GM21619 (cell line): ENCODE measurements around the gene FUT3.
"Not testable (repeated sequence)": the region's sequence is repeated elsewhere in the genome, so short reads cannot be mapped to it uniquely, and the experiment has no call there.

ENCODE experiments used
- ATAC-seq: cut with Tn5 transposase; IDR thresholded peaks from one replicate; pipeline ENCODE4 v1.9.1; 2021; ENCODE audit not compliant: unreplicated experiment

FUT3 gene

GRCh38 chr19:5882421-5882968 lies 31.2 kb upstream of the FUT3 start:
- ATAC-seq: no peak

GRCh38 chr19:5881543-5882299 lies 30.5 kb upstream of the FUT3 start:
- ATAC-seq: no peak

GRCh38 chr19:5880604-5881078 lies 29.4 kb upstream of the FUT3 start:
- ATAC-seq: no peak

- ATAC-seq: no peak
Measured at GRCh38 chr19:5880196-5880595, 28.9 kb upstream of the FUT3 start.

- no peak for ATAC-seq
Measured at GRCh38 chr19:5877882-5878281, 26.6 kb upstream of the FUT3 start.

- ATAC-seq: no peak
Measured at GRCh38 chr19:5877427-5877826, 26.2 kb upstream of the FUT3 start.

- ATAC-seq: not testable (repeated sequence)
Measured at GRCh38 chr19:5874496-5874895, 23.2 kb upstream of the FUT3 start.

- no peak for ATAC-seq
Measured at GRCh38 chr19:5873617-5874199, 22.5 kb upstream of the FUT3 start.

GRCh38 chr19:5870986-5871394 lies 19.7 kb upstream of the FUT3 start:
- no peak for ATAC-seq

GRCh38 chr19:5867201-5868136 lies 16.2 kb upstream of the FUT3 start:
- ATAC-seq: no peak

- no peak for ATAC-seq
Measured at GRCh38 chr19:5865772-5866171, 14.5 kb upstream of the FUT3 start.

- no peak for ATAC-seq
Measured at GRCh38 chr19:5864725-5865486, 13.7 kb upstream of the FUT3 start.

- ATAC-seq: no peak
Measured at GRCh38 chr19:5864013-5864720, 12.9 kb upstream of the FUT3 start.

GRCh38 chr19:5863030-5863665 lies 11.9 kb upstream of the FUT3 start:
- no peak for ATAC-seq

GRCh38 chr19:5857203-5858081 lies 6.2 kb upstream of the FUT3 start:
- ATAC-seq: no peak

GRCh38 chr19:5855151-5855550 lies 3.9 kb upstream of the FUT3 start:
- not testable (repeated sequence) for ATAC-seq

GRCh38 chr19:5854121-5854520 lies 2.9 kb upstream of the FUT3 start:
- ATAC-seq: not testable (repeated sequence)

GRCh38 chr19:5850743-5851293 lies 431 bp downstream of the FUT3 start:
- no peak for ATAC-seq
